G401 (cell line): Measurements from ENCODE around the gene ZNF500. TPM values are rescaled to one million over a fixed set of nuclear protein-coding genes. Genes with fewer than 3 reads are reported as not detected.
"Not testable (repeated sequence)": the region's sequence is repeated elsewhere in the genome, so short reads cannot be mapped to it uniquely, and the experiment has no call there.

Experiments used
- DNase-seq: peaks from one replicate; pipeline ENCODE4 v3.0.0-alpha.2; 2015; ENCODE audit warnings: low spot score
- in situ Hi-C: cut with HindIII; loops from 2 replicates; pipeline ENCODE4 v1.10.0; 2016; ENCODE audit warnings: low sequenced_read_pairs, mixed read lengths
- total RNA-seq: library from RNA; depleted of rRNA; stranded (reverse); fragments of >200 nt; shearing (Covaris generic); gene quantifications from 2 replicates; pipeline ENCODE4 v1.2.3, GENCODE V29; 2014

ZNF500 gene
- total RNA-seq, 1 experiment from 2014 or later, result 16.2 TPM

DNA sequence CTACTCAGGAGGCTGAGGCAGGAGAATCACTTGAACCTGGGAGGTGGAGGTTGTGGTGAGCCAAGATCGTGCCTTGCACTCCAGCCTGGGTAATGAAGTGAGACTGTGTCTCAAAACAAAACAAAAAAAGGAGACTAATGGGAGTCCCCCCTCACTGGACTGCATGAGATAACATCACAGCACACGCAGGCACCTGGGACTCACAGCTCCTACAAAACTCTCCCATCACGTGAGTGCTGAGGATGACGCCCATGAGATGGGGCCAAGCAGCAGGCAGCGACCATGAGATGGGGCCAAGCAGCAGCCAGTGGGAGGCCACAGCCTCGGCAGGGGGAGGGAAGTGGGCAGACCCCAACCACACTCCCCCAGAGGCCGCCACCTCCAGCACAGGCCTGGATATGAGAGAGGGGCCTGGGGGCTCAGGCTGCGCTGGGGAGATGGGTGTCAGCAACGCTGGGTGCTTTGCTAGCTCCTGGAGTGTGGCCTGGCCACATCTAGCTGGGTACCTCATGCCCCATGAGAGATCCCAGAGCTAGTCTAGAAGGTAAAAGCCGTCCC, 17.2 kb downstream of the ZNF500 start:
- in situ Hi-C loops, result no loop called here
- no peak for DNase-seq

DNA sequence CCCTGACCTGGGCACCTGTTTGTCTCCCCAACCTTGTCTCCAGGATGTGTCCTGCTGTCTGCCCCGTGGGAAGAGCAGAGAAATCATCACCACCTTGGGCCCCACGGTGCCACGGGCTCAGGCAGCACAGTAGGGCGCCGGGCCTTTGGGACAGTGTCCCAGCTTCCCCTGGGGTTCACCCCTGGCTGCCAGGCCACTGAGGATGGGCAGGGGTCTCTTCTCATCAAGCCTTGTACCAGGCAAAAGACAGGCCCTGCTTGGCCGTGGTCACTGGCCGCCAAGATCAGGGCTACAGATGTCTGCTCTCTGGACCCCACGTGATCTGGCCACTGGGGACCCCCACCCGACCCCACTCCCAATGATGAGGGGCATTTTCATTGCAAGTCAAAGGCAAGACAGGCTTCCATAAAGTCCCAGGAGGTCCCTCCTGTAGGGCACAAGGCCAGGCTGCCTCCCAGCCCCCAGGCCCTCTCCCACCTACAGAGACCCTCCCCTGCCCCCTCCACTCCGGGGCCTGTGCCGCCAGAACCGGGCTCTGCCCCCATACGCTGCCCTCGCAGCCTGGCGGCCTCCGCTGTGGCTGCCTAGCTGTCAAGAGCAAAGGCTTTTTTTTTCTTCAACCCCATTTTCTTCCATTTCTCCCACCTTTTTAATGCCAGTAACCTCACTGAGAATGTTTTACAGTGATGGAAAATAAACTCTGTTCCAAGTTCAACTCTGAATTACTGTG, 18.1 kb downstream of the ZNF500 start:
- DNase-seq, result no peak
- in situ Hi-C loops, result no loop called here

DNA sequence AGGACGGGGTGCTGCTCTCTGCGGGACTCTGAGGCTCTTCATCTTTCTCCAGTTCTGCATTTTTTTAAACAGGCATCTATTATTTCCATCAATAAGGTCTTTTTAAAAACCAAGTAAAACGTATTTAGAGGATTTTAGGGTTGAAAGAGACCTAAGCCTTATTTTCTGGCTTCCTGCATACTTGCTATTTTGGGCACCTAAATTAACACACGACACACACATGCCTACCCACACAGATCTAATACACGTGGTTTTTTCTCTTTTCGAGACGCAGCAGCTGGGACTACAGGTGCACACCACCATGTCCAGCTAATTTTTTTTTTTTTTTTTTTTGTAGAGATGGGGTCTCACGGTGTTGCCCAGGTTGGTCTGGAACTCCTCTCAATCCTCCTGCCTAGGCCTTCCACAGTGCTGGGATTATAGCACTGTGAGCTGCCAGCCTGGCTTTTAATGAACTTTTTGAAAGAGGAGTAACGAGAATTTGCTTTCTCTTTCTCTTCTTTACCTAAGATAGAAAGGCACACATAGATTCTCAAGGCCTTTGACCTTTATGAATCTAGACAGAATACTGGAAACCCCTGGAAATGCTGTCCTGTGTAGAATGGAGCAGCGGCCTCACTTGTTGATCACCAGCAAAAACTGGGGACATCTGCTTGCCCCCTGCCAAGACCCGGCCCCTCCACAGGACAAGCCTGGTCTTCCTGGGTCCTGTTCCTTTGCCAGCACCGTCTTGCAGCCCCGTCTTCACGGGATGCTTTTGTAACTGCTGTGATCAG, 18.9 kb downstream of the ZNF500 start:
- no peak for DNase-seq
- in situ Hi-C loops, result no loop called here

DNA sequence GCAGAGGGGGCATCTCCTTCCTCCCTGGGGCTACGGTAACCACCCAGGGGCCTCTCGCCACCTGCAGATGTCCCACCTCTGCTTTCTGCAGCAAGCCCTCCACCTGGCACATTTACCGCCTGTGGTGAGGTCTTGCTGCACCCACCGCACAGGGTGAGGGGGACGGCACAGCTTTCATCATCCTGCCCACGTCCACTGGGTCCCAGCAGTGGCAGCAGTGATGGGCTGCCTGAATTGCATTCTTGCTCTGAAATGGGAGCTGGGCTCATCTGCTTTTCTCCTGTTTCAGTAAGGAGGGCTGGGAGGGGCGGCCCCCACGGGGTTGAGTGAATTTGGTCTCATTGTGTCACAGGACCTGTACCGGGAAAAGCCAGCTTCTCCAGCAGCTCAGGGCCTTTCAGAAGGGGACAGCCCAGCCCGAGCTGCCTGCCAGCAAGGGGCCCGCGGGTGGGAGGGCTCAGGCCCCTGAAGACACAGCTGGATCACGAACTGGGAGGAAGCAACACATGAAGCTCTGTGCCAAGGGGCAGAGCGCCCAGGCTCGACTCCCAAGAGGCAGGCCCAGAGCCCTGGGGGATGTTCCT, 19.9 kb downstream of the ZNF500 start:
- no peak for DNase-seq
- in situ Hi-C loops, result no loop called here

DNA sequence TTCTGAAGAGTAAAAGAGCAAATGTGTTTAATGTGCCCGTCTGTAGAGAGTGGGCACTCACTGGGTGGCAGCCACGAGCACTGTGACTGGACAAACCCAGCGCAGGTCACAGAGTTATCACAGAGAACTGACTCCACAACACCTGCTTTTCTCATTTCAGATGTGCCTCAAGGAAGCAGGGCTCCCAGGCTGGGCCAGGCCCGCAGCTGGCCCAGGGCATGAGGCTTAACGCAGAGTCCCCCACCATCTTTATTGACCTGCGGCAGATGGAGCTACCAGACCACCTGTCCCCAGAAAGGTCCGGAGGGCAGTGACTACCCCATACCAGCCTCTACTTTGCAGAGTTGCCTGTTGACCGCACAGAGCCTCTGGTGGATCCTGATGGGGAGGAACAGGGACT, 20.7 kb downstream of the ZNF500 start:
- no peak for DNase-seq
- in situ Hi-C loops, result no loop called here

DNA sequence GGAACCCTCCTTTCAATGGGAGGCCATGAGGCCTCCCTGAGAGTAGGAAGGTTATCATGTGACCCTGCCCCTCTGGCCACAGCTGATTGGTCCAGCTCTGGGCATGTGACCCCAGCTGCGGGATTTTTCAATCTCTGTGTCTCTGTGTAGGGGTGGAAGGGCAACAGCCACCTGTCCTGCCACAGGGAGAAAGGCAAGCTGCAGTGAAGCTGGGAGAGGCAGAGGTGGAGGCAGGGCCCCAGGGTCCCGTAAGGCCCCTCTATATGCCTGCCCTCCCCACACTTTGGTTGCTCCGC, 21.7 kb downstream of the ZNF500 start:
- DNase-seq, result no peak
- in situ Hi-C loops, result no loop called here

DNA sequence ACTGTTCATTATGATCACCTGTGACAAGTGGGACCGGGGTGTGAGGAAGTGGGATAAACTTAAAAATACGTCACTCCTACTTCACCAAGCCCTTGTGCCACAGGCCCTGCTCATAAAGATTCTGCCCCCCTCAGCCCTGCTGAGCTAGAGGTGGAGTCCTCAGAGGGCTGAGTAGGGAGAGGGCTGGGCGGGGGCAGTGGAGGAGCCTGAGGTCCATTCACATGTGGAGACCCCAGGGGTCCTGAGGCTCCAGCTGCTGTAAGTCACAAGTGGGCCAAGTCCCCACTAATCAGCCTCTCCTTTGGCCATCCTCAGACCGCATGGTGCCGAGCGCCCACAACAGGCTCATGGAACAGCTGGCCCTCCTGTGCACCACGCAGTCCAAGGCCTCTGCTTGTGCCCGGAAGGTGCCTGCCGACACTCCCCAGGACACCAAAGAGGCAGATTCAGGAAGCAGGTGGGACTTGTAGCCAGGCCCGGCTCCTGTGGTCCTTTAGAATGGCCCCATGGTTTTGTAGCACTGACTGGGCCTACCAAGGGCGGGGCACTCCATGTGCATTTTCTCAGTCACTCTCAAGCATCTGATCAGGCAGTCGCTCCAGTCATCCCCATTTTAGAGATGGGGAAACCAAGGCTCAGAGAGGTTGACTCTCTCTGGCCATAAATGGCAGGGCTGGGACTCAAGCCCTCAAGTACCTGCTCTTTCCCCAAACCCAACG, 22.2 kb downstream of the ZNF500 start:
- DNase-seq, result no peak
- in situ Hi-C loops, result no loop called here

DNA sequence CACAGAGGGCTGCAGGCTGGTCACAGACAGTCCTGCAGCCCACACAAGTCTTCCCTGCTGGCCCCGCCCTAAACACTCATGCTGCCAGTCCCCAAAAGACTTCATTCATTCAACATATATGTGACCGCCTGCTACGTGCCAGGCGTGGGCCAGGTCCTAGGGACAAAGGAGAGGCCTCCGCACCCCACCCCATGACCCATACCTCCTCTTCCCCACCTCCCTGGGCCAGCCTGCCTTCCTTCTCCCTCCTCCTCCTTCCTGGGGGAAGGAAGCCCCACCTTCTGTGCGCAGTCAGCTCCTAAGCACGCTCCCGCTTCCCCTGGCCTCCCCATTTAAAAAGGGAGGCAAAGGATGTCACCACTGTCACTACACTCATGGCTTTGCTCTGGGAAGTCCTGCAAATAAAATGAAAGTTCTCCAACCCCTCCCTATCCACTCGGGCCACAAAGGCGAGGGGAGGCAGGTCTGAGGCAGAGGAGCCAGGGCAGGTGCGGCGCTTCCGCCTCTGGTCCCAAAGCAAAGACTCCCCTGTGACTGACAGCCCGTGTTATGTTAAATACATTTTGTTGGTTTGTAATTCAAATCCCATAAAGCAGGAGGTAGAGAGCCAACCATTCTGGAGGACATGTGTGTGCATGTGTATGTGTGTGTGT, 23.6 kb downstream of the ZNF500 start:
- in situ Hi-C loops, result no loop called here
- DNase-seq, result no peak

DNA sequence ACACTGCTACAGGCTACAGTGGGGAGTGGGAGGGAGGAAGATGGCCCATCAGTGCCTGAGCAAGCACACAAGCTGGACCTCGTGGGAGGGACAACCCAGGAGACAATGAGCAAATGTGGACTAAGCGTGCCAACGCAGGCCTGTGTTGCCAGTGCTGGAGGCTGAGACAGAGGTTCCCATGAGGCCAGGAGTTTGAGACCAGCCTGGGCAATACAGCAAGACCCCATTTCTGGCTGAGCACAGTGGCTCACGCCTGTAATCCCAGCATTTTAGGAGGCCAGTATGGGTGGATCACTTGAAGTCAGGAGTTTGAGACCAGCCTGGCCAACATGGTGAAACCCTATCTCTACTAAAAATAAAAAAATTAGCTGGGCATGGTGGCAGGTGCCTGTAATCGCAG, 28.6 kb downstream of the ZNF500 start:
- DNase-seq, result not testable (repeated sequence)

DNA sequence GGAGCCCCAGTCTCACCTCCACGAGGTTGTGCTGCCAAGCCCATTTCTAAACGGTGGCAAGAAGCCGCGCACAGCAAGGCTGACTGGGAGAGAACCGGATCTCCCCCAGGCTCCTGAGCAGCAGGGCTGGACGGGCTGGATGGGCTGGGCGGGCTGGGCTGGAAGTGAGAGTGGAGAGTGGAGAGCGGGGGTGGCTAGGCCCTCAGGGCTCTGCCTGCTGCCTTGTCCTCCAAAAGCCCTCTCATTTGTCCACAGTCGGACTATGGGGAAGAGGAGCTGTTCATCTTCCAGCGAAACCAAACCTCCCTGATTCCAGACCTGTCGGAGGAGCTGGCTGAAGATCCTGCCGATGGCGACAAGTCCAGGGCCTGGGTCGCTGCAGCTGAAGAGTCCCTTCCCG, 29.4 kb downstream of the ZNF500 start:
- in situ Hi-C loops, result no loop called here
- no peak for DNase-seq

More for the DNA sequence above, 28.6 kb downstream of the ZNF500 start:
- in situ Hi-C loops, result not testable (repeated sequence)

DNA sequence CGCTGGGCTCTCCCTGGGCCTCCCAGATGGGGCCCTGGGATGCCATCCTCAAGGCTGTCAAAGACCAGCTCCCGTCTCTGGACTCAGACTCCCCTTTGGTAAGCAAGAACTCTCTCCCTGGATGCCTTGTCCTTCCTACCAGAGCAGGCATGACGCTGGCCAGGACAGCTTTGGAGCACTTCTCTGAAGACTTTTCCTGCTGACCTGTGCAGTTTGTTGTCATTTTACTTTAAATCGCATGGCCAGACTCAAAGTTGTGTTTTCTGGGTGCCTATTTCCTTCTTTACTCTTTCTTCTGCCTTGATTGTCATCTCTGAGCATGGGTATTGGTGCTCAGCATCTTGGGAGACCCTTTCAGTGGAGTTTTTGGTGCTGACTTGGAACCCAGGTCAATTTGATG, 30.4 kb downstream of the ZNF500 start:
- DNase-seq, result no peak
- in situ Hi-C loops, result no loop called here

DNA sequence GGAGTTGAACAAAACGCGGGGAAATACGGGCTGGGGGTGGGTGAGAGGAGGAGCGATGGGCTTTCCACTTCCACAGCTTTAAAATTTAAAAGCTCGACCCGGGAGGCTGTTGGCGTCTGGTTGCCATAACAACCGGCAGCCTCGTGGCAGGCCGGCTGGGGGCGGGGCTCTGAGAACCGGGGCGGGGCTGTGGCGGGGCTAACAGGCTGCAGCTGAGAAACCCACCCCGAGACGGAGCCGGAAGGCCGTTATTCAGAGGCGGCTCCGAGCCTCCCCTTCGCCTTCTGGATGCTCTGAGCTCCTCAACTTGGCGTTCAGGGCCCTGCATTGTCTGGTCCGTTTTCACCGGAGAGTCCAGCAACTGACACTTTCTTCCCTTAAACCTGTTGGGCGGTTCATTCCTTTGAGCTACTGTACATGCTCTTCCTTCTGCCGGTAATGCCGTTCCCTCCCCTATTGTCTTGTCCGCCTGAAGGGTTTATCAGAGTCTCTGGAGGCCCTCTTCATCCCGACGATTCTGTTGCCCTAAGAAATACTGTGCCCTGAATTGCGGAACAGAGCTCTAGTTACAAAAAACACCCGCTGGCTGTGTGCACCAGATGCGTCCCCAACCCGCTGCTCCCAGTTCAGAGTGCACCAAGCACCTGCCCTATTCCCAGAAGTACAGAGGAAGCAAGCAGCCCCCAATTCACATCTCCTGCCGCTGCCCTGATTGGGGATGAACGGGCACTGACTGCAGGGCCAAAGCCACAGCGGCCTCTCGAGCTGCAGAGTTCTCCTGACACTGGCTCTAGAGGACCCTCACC, 32.0 kb downstream of the ZNF500 start:
- in situ Hi-C loops, result no loop called here
- peak; percentile 72 for DNase-seq

DNA sequence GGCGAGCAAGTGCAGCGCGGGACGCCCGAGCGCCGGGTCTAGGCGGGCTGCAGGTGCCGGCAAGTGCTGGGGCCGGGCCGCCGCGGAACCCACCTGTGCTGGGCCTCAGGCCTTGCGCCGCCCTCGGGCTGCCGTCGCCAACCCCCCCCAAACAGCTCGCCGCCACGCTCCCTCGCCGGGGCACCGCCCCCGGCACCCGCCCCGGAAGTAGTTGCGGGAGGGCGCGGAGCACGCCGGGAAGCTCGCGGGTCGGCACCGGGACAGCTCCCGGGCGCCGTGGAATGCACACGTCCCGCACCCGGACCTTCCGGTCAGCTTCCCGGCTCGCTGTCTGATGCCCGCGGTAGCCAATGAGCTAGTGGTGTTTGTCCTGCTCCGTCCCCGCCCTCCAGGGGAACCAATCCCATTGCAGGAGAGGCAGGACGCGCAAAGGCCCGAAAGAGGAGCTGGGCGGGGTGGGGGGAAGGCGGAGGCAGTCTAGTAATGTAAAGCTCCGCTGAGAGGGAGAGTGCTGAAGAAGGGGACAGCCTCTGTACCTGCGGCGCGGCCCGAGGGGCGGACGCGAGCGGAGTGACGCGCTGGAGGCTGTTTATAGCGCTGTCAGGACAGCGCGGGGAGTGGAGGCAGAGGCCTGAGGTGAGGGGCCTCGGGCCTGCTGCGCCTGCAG, 32.8 kb downstream of the ZNF500 start, which contains the start of the genes ANKS3 and DNAAF8:
ANKS3 (minus strand) TSS at position 209 of the 667 bp plus-strand sequence. CDS start 4,122 bp downstream, outside the sequence.
DNAAF8 (plus strand) TSS at position 475 of the 667 bp plus-strand sequence. CDS start 1,978 bp downstream, outside the sequence.
- in situ Hi-C loops, result no loop called here
- peak; percentile 99 for DNase-seq

DNA sequence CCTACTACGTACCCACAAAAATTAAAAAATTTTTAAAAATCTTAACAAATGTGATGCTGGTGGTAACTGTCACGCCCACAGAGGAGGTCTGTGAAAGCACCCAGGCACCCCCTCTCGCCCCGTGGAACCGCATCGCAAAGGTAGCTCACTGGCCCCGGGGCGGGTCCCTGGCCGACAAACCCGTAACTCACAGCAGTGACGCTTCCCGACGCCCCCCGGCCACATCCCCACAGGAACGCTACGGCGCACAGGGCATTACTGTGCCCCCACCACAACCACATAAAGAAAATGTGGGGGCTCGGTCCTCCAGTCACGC, 33.3 kb downstream of the ZNF500 start:
- in situ Hi-C loops, result no loop called here
- peak; percentile 7 for DNase-seq

DNA sequence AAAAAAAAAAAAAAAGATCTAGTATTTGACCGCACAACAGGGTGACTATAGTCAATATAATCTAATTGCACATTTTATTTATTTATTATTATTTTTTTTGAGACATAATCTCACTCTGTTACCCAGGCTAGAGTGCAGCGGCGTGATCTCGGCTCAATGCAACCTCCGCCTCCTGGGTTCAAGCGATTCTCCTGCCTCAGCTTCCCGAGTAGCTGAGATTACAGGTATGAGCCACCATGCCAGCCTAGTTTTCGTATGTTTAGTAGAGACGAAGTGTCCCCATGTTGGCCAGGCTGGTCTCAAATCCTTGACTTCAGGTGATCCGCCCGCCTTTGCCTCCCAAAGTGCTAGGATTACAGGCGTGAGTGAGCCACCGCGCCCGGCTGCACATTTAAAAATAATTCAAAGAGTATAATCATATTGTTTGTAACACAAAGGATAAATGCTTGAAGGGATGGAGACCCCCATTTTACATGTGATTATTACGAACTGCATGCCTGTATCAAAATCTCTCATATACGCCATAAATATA, 33.7 kb downstream of the ZNF500 start:
- in situ Hi-C loops, result no loop called here
- DNase-seq, result peak; percentile 17

DNA sequence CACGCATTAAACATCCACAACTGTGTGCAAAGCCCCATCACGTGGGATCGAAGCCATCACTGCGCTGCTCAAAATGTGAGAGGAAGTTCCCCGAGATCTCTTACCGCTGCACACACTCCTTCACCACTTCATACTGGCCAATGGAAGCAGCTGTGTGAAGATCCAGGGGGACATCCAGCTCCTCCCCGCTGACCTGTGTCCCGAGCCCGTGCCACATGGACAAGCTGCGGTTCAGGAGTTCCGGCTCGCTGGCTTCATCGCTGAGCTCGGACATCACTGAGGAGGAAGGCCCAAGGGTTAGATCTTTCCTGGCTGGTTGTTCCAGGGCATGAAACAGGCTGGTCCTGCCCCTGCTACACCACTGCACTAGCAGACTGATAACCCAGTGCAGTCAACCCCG, 37.1 kb downstream of the ZNF500 start:
- in situ Hi-C loops, result loop anchor here (10.0 kb wide), 1 partner anchor 105 kb away; no protein-coding TSS in a partner anchor
- DNase-seq, result no peak

DNA sequence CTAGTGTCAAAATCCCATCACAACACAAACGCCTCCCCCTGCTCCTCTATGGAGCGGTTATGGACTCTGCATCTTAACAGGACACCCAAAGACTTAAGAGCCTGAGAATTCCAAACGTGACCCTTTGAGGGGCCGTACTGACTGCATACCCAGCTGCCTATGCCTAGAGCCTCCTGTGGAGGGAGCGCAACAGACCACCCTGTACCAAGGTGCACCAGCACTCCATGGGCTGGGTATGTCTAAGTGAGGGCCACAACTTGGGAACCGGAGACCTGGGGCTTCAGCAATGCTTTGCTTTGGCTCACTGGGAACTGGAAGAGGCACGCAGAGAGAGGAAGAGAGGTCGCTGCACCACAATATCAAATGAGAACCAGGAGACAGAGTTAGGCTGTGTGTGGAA, 38.3 kb downstream of the ZNF500 start:
- in situ Hi-C loops, result loop anchor here (10.0 kb wide), 1 partner anchor 106 kb away; no protein-coding TSS in a partner anchor
- DNase-seq, result no peak
